IMR-90 (cell line): ENCODE data around the gene KCP. TPM values are rescaled to one million over a fixed set of nuclear protein-coding genes. Genes with fewer than 3 reads are reported as not detected.

Source experiments
- ATAC-seq: fragments of 200-7000 bp; cut with Tn5 transposase; 2 replicates; pipeline ENCODE4 v1.9.1; 2020; ENCODE audit warnings: low read depth, mild to moderate bottlenecking, moderate library complexity
- BruUV-seq: library from RNA; stranded (reverse); fragments of 400-500 nt; replicated peaks from 2 replicates; lab custom pipeline; 2021; lab: Mats Ljungman, UMichigan
- CTCF ChIA-PET: fragments of 300-600 bp; formaldehyde crosslinking; extraction: SDS; loops from one replicate; lab custom pipeline; 2021; ENCODE audit warnings: antibody characterized with exemption; lab: Yijun Ruan, JAX
- POLR2A ChIA-PET: fragments of 300-600 bp; sonication (Branson Sonifier 250); formaldehyde crosslinking; loops from one replicate; lab custom pipeline; 2022; ENCODE audit warnings: antibody characterized with exemption; ENCODE audit not compliant: unreplicated experiment; lab: Charles Lee
- DNase-seq: peaks from one replicate; pipeline ENCODE4 v3.0.0; 2013
- H2AFZ ChIP-seq: replicated peaks from 2 replicates; pipeline ENCODE3; 2013; ENCODE audit warnings: low read length, mild to moderate bottlenecking; ENCODE audit not compliant: poor library complexity
- H2AK5ac ChIP-seq: 2 replicates; pipeline ENCODE4 v1.6.1; 2013; ENCODE audit warnings: low read depth, low read length, inconsistent platforms
- H2AK9ac ChIP-seq: replicated peaks from 2 replicates; pipeline ENCODE3; 2013; ENCODE audit warnings: mild to moderate bottlenecking, low read depth, low read length, moderate library complexity; ENCODE audit not compliant: poor library complexity
- H2BK120ac ChIP-seq: 2 replicates; pipeline ENCODE4 v1.6.1; 2013; ENCODE audit warnings: low read depth, low read length, inconsistent platforms
- H2BK15ac ChIP-seq: 3 replicates; pipeline ENCODE4 v1.6.1; 2013; ENCODE audit warnings: low read depth, low read length, inconsistent platforms
- H2BK20ac ChIP-seq: 2 replicates; pipeline ENCODE4 v1.6.1; 2013; ENCODE audit warnings: low read depth, mild to moderate bottlenecking, inconsistent platforms, low read length, moderate library complexity
- H2BK5ac ChIP-seq: 2 replicates; pipeline ENCODE4 v1.6.1; 2013; ENCODE audit warnings: mild to moderate bottlenecking, low read depth, low read length, inconsistent platforms; ENCODE audit not compliant: poor library complexity, severe bottlenecking
- H3K14ac ChIP-seq: replicated peaks from 2 replicates; pipeline ENCODE4 v1.6.1; 2013; ENCODE audit warnings: low read depth, low read length, inconsistent platforms
- H3K18ac ChIP-seq: 2 replicates; pipeline ENCODE4 v1.6.1; 2013; ENCODE audit warnings: low read depth, low read length, control low read depth
- H3K23ac ChIP-seq: 2 replicates; pipeline ENCODE4 v1.6.1; 2013; ENCODE audit warnings: low read depth, low read length, inconsistent platforms
- H3K27ac ChIP-seq: 2 replicates; pipeline ENCODE4 v1.5.1; 2013; ENCODE audit warnings: mild to moderate bottlenecking, control low read depth, low read length; ENCODE audit not compliant: insufficient read depth
- H3K27me3 ChIP-seq: 2 replicates; pipeline ENCODE4 v1.6.1; 2013; ENCODE audit warnings: low read length; ENCODE audit not compliant: control insufficient read depth, insufficient read depth
- H3K36me3 ChIP-seq: 2 replicates; pipeline ENCODE4 v1.6.1; 2013; ENCODE audit warnings: low read length, mixed read lengths; ENCODE audit not compliant: control insufficient read depth, insufficient read depth
- H3K4ac ChIP-seq: 2 replicates; pipeline ENCODE4 v1.6.1; 2013; ENCODE audit warnings: low read depth, low read length, inconsistent platforms
- H3K4me1 ChIP-seq: 2 replicates; pipeline ENCODE4 v1.6.1; 2013; ENCODE audit warnings: low read length, mixed read lengths; ENCODE audit not compliant: control insufficient read depth, insufficient read depth
- H3K4me2 ChIP-seq: 2 replicates; pipeline ENCODE4 v1.6.1; 2013; ENCODE audit warnings: low read depth, mild to moderate bottlenecking, control low read depth, low read length, moderate library complexity
- H3K4me3 ChIP-seq: 2 replicates; pipeline ENCODE4 v1.5.1; 2013; ENCODE audit warnings: low read depth, mild to moderate bottlenecking, control low read depth, low read length, moderate library complexity; ENCODE audit not compliant: insufficient read depth
- H3K56ac ChIP-seq: 2 replicates; pipeline ENCODE4 v1.6.1; 2013; ENCODE audit warnings: low read length, inconsistent platforms; ENCODE audit not compliant: insufficient read depth; ENCODE audit errors: extremely low read depth
- H3K79me1 ChIP-seq, 2 experiments: 2 replicates each; pipeline ENCODE4 v1.6.1; 2013; ENCODE audit warnings: low read length in 2 of 2, inconsistent platforms in 1 of 2, low read depth in 1 of 2
- H3K9ac ChIP-seq: 2 replicates; pipeline ENCODE4 v1.6.1; 2013; ENCODE audit warnings: low read depth, low read length, control low read depth
- H3K9me1 ChIP-seq: 2 replicates; pipeline ENCODE4 v1.6.1; 2013; ENCODE audit warnings: low read length, inconsistent platforms; ENCODE audit not compliant: insufficient read depth
- H3K9me3 ChIP-seq: 2 replicates; pipeline ENCODE4 v1.6.1; 2013; ENCODE audit warnings: low read length; ENCODE audit not compliant: control insufficient read depth, insufficient read depth
- H4K20me1 ChIP-seq: 2 replicates; pipeline ENCODE4 v1.6.1; 2013; ENCODE audit warnings: low read length, inconsistent platforms; ENCODE audit not compliant: insufficient read depth
- H4K5ac ChIP-seq: 2 replicates; pipeline ENCODE4 v1.6.1; 2013; ENCODE audit warnings: mild to moderate bottlenecking, low read depth, low read length, control low read depth
- H4K8ac ChIP-seq, 2 experiments: 2 replicates each; pipeline ENCODE4 v1.6.1; 2013; ENCODE audit warnings: low read depth in 2 of 2, low read length in 2 of 2, control low read depth in 1 of 2, inconsistent platforms in 1 of 2
- H4K91ac ChIP-seq: 2 replicates; pipeline ENCODE4 v1.6.1; 2013; ENCODE audit warnings: low read depth, low read length, inconsistent platforms; ENCODE audit not compliant: insufficient read depth
- BHLHE40 ChIP-seq: fragments of 150-350 bp; IDR thresholded peaks from 2 replicates; pipeline ENCODE4 v1.6.1; 2016; ENCODE audit warnings: mild to moderate bottlenecking, low read depth, low read length
- CEBPB ChIP-seq: IDR thresholded peaks from 2 replicates; pipeline ENCODE4 v1.6.1; 2012; ENCODE audit warnings: low read depth, low read length, improper control_type of control experiment
- CHD1 ChIP-seq: IDR thresholded peaks from 2 replicates; pipeline ENCODE4 v1.6.1; 2012; ENCODE audit warnings: low read depth, low read length, improper control_type of control experiment
- CTCF ChIP-seq: conservative IDR thresholded peaks from 2 replicates; pipeline ENCODE4 v1.5.1; 2012; ENCODE audit warnings: mild to moderate bottlenecking, low read depth, low read length, improper control_type of control experiment
- FOS ChIP-seq: fragments of 150-350 bp; IDR thresholded peaks from 2 replicates; pipeline ENCODE4 v1.6.1; 2016; ENCODE audit warnings: low read depth, low read length
- MAFK ChIP-seq: IDR thresholded peaks from 2 replicates; pipeline ENCODE4 v1.6.1; 2012; ENCODE audit warnings: low read depth, low read length, improper control_type of control experiment
- MAZ ChIP-seq: IDR thresholded peaks from 2 replicates; pipeline ENCODE4 v1.6.1; 2012; ENCODE audit warnings: low read depth, mild to moderate bottlenecking, low read length, improper control_type of control experiment, moderate library complexity, borderline replicate concordance
- MXI1 ChIP-seq: IDR thresholded peaks from 2 replicates; pipeline ENCODE4 v1.6.1; 2012; ENCODE audit warnings: low read depth, mild to moderate bottlenecking, low read length, moderate library complexity, borderline replicate concordance
- NFE2L2 ChIP-seq: fragments of 150-350 bp; IDR thresholded peaks from 2 replicates; pipeline ENCODE4 v1.6.1; 2016; ENCODE audit warnings: low read depth, mild to moderate bottlenecking, low read length
- POLR2A ChIP-seq: IDR thresholded peaks from 2 replicates; pipeline ENCODE4 v1.6.1; 2012; ENCODE audit warnings: mild to moderate bottlenecking, low read depth, low read length
- RAD21 ChIP-seq: IDR thresholded peaks from 2 replicates; pipeline ENCODE4 v1.6.1; 2012; ENCODE audit warnings: low read length, improper control_type of control experiment
- RCOR1 ChIP-seq: IDR thresholded peaks from 2 replicates; pipeline ENCODE4 v1.6.1; 2012; ENCODE audit warnings: mild to moderate bottlenecking, low read length, improper control_type of control experiment; ENCODE audit not compliant: insufficient replicate concordance
- RFX5 ChIP-seq: IDR thresholded peaks from 2 replicates; pipeline ENCODE4 v1.8.0; 2012; ENCODE audit warnings: low read depth, mild to moderate bottlenecking, low read length, moderate library complexity
- SMC3 ChIP-seq: fragments of 150-350 bp; IDR thresholded peaks from 2 replicates; pipeline ENCODE4 v1.6.1; 2016; ENCODE audit warnings: low read depth, mild to moderate bottlenecking, antibody characterized with exemption, low read length, moderate library complexity
- WGBS, 2 experiments: methylation state at CpG; one replicate each; pipeline versions ENCODE4 v1.1.5 to v1.1.7; 2013; ENCODE audit warnings: missing lambda C conversion rate in 2 of 2; ENCODE audit not compliant: insufficient read length in 1 of 2; ENCODE audit errors: extremely low coverage in 2 of 2; 5-methylcytosine and 5-hydroxymethylcytosine counted together
- dilution Hi-C: fragments of 300-500 bp; cut with HindIII; formaldehyde crosslinking; loops from one replicate; pipeline ENCODE4 v1.14.3; 2018; ENCODE audit warnings: low sequenced_read_pairs; ENCODE audit not compliant: unreplicated experiment
- in situ Hi-C: fragments of 300-500 bp; cut with MboI; formaldehyde crosslinking; loops from 3 replicates; pipeline ENCODE4 v1.14.3; 2019; ENCODE audit warnings: low sequenced_read_pairs, inconsistent platforms, mixed read lengths
- intact Hi-C: fragments of 100-400 bp; cut with micrococcal nuclease; formaldehyde crosslinking; loops from 2 replicates; pipeline ENCODE4 v1.10.0; 2022
- polyA plus RNA-seq, 3 experiments: library from polyadenylated mRNA; depleted of rRNA; stranded (reverse); fragments of >200 nt; gene quantifications; 2 replicates each; pipeline ENCODE4 v1.2.3, GENCODE V29; 2012; ENCODE audit warnings: low replicate concordance in 1 of 3
- total RNA-seq: library from RNA; depleted of rRNA; stranded (reverse); fragments of >200 nt; gene quantifications from 2 replicates; pipeline ENCODE4 v1.2.3, GENCODE V29; 2012
- TF ChIP-seq, protein P1 (sequence below): fragments of 150-350 bp; IDR thresholded peaks from 2 replicates; pipeline ENCODE4 v1.6.1; 2016; ENCODE audit warnings: low read depth, mild to moderate bottlenecking, low read length, moderate library complexity, borderline replicate concordance
- TF ChIP-seq, protein P2 (sequence below): fragments of 150-350 bp; IDR thresholded peaks from 2 replicates; pipeline ENCODE4 v1.6.1; 2017; ENCODE audit warnings: mild to moderate bottlenecking, antibody characterized with exemption, low read length, low read depth

The KCP gene
- total and polyA plus RNA-seq, 2 of the 4 experiments (the other 2 are of a cell fraction), result 0.03 TPM; not detected in 1

DNA sequence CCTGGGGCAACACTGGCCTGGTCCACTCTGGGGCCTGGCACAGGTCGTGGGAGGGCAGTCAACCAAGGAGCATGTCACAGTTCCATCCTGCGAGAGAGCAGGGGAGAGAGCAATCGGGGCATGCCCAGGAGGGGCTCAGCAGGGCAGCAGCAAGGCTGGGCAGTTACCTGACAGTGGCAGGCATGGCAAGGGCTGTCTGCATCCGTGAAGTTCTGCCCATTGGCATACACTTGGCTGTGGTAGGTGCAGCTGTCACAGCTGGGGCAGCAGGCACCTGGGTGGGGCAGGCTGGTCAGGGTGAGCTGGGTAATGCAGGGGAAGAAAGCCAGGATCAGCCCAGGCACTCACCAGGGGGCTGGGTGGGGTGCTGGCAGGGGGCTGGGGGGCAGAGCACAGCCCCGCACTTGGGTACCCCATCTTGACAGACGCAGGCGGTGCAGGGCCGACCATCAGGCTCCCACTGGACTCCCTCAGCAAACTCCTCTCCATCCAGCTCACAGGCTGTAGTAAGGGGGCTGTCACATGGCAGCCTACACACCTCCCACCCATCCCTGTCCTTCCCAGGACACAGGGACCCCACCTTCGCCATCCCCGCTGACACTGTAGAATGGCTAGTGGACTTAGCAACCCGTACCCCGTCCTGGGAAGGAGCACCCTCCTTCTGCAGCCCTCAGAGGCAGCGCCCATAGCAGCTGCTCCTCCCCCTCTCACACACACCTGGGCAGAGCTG, 17.8 kb downstream of the KCP start:
- POLR2A ChIA-PET, result no interaction called here
- no peak overlapping the region for H3K27ac ChIP-seq

More for the DNA sequence above, 17.8 kb downstream of the KCP start:
- H4K8ac ChIP-seq, result no peak overlapping the region
- H2AK5ac ChIP-seq, result no peak overlapping the region
- no peak overlapping the region for H3K56ac ChIP-seq
- no peak overlapping the region for H2BK20ac ChIP-seq
- ATAC-seq, result no peak
- no peak overlapping the region for H4K91ac ChIP-seq
- H3K79me1 ChIP-seq, result no peaks in the 10 kb centered on the region
- no peak overlapping the region for H2BK120ac ChIP-seq
- TF ChIP-seq RFX5, result no peak
- no peak for TF ChIP-seq BHLHE40
- TF ChIP-seq CHD1, result no peak
- no peak for TF ChIP-seq MAFK
- TF ChIP-seq POLR2A, result no peak
- no peak for TF ChIP-seq RAD21
- TF ChIP-seq FOS, result no peak
- no peak for TF ChIP-seq CEBPB
- TF ChIP-seq, protein P1, sequence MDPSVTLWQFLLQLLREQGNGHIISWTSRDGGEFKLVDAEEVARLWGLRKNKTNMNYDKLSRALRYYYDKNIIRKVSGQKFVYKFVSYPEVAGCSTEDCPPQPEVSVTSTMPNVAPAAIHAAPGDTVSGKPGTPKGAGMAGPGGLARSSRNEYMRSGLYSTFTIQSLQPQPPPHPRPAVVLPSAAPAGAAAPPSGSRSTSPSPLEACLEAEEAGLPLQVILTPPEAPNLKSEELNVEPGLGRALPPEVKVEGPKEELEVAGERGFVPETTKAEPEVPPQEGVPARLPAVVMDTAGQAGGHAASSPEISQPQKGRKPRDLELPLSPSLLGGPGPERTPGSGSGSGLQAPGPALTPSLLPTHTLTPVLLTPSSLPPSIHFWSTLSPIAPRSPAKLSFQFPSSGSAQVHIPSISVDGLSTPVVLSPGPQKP, result no peak
- TF ChIP-seq RCOR1, result no peak
- no peak for TF ChIP-seq MXI1
- no peak for TF ChIP-seq NFE2L2
- no peak for TF ChIP-seq SMC3
- TF ChIP-seq, protein P2, sequence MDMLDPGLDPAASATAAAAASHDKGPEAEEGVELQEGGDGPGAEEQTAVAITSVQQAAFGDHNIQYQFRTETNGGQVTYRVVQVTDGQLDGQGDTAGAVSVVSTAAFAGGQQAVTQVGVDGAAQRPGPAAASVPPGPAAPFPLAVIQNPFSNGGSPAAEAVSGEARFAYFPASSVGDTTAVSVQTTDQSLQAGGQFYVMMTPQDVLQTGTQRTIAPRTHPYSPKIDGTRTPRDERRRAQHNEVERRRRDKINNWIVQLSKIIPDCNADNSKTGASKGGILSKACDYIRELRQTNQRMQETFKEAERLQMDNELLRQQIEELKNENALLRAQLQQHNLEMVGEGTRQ, result no peak
- no peak for TF ChIP-seq MAZ
- TF ChIP-seq CTCF, result no peak
- peaks cover 4% of the 10 kb centered on the region; the same call in 1 of the 2 replicates for H4K20me1 ChIP-seq
- H3K9me1 ChIP-seq, result no peaks in the 10 kb centered on the region
- DNase-seq, result no peak
- in situ Hi-C loops (loop anchor here (25.0 kb wide), 1 partner anchor 430 kb away; the partner anchor contains the start of gene HILPDA), dilution Hi-C loops (no loop called here), intact Hi-C loops (no loop called here)
- no peak overlapping the region for H3K18ac ChIP-seq
- no peak overlapping the region for H2BK15ac ChIP-seq
- WGBS, 2 experiments, result 76% methylated on average over 4 of the region's 13 CpGs; no CpG with 5 or more reads in 1 of the 2 experiments
- H3K23ac ChIP-seq, result no peak overlapping the region
- no peaks in the 10 kb centered on the region for H3K36me3 ChIP-seq
- H4K5ac ChIP-seq, result no peak overlapping the region
- CTCF ChIA-PET, result no interaction called here
- no TSS peak for BruUV-seq
- no peak overlapping the region for H2BK5ac ChIP-seq
- H3K4me1 ChIP-seq, result no peaks in the 10 kb centered on the region
- H3K4ac ChIP-seq, result no peak overlapping the region
- no peak overlapping the region for H3K4me3 ChIP-seq
- H2AK9ac ChIP-seq, result no peak overlapping the region
- H3K27me3 ChIP-seq, result peaks cover 17% of the 10 kb centered on the region
- H3K9ac ChIP-seq, result no peak overlapping the region
- H3K4me2 ChIP-seq, result no peak overlapping the region
- H3K14ac ChIP-seq, result no peak overlapping the region
- no peak overlapping the region for H2AFZ ChIP-seq
- H3K9me3 ChIP-seq, result no peaks in the 10 kb centered on the region
